HG02943 (cell line): ENCODE results near the gene CSNK2A1.
A peak's percentile ranks its signal among the peaks of the same experiment; 100 is the strongest.
"Not testable (repeated sequence)": the region's sequence is repeated elsewhere in the genome, so short reads cannot be mapped to it uniquely, and the experiment has no call there.

Experiments used
- ATAC-seq: cut with Tn5 transposase; IDR thresholded peaks from one replicate; pipeline ENCODE4 v1.9.1; 2021; ENCODE audit warnings: mild to moderate bottlenecking, low read depth, moderate library complexity; ENCODE audit not compliant: unreplicated experiment

The CSNK2A1 gene

DNA sequence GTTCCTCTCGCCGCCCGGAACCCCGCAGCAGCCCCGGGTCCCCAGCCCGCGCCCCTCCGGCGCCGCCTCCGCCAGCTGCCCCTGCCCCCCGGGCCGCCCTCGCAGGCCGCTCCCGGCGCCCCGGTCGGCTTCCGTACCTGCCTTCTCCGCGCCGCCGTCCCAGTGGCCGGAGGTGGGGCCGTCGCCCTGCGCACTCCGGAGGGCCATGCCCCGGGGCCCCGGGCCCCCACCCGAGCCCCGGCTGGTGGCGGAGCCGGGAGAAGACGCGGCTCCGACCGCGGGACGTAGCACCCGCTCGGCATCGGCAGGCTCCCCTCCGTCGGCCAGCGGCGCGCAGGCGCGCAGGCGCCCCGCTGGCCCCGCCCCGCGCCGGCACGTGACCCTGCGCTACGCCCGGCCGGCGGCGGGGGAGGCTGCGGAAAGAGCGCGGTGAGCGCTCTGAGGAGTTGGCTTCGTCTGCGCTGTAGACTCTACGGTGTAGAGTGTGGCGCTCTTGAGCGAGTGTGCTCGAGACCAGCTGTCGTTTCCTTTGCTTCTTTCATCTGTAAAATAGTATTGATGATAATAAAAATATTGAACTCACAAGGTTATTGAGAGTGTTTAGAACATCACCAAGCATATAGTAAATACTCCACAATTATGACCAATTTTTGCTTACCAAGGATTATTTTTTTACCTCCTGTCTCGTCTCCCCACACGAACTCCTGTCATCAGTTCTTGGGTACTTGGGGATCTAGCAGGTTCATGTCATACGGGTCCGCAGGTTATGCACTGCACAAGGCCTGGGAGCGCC lies 81.2 kb downstream of the CSNK2A1 start, which contains the start of gene TBC1D20:
Gene TBC1D20 (minus strand): TSS at position 335 of the 793 bp plus-strand sequence. CDS start 128 bp downstream, at position 207.
- peak; percentile 83 for ATAC-seq

DNA sequence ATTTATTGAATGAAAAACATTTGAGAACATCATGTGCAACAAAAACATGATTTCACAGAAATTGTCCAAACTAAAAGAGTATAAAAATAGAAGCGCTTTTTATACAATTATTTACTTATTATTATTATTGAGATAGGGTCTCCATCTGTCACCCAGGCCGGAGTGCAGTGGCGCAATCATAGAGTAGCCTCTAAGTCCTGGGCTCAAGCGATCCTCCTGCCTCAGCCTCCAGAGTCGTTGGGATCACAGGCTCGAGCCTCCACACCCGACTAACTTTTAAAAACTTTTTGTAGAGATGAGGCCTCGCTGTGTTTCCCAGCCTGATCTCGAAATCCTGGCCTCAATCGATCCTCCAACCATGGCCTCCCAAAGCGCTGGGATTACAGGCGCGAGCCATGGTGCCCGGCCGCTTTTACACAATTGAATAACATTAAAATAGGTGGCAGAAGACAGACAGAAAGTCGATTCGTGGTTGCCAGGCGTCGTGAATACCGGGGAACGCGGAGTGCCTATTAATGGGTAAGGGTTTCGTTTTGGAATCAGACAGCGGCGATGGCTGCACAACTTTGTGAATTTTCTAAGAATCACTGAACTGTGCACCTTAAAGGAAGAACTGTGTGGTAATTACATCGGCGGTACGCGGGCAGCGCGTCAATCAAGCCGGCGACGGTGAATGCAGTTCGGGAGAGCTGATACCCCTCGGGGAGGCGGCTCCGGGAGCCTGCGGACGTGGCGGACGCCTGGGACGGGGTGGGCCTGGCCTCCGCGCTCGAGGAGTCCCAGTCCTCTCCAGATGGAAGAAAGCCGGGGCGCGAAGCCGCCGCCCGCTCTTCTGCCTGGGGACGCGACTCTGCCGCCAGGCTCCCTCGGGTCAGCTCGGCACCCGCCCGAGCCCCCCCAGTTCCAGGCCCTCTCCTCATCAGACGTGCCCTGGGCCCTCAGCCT lies 82.1 kb downstream of the CSNK2A1 start:
- peak; percentile 42 for ATAC-seq

DNA sequence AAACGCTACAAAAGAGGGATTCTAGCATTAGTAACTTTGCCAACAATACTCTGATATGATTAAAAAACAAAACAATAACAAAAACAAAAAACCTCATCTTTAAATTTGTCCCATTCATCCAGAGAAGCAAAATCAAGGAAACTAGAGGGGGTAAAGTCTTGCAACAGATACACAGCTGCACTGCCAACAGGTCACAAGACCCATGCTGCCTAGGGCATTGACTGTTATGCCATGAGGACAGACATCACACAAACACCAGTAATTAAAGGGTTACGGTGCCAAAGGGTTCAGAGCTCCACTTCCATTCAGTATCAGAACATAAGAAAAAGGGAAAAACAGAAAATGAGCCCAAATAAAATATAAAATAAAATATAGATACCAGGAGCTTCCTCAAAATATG lies 82.9 kb downstream of the CSNK2A1 start:
- ATAC-seq = no peak

DNA sequence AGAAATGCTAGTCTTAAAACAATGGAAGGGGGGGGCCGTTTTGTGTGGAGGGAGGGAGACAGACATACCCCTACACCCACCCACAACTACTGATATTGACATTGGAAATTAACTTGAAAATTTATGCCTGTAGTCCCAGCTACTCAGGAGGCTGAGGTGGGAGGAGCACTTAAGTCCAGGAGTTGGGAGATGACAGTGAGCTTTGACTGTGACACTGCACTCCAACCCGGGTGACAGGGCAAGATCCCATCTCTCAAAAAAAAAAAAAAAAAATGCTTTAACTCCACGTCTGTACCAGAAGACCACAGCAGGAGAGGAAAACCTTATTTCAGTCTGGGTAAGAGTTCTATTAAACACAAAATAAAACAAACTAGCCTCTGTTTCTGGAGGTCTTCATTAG lies 83.4 kb downstream of the CSNK2A1 start:
- ATAC-seq = no peak

DNA sequence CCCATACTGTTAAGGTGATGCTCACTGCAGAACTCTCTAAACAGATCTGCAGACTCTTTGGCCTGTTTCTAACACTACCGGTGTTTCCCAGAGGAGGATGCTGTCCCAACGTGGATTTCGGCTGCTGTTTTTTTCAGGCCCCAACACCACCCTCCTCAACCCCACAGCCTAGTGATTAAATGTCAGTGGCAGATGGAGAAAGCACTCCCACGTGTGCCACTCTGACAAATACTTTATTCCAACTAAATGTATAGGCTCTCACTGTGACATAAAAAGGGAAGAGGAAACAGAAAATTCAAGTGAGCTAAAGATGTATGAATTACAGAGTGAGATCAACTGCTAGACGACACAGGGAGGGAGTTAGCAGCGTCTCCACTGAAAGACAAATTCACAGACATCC lies 84.8 kb downstream of the CSNK2A1 start:
- ATAC-seq = no peak

DNA sequence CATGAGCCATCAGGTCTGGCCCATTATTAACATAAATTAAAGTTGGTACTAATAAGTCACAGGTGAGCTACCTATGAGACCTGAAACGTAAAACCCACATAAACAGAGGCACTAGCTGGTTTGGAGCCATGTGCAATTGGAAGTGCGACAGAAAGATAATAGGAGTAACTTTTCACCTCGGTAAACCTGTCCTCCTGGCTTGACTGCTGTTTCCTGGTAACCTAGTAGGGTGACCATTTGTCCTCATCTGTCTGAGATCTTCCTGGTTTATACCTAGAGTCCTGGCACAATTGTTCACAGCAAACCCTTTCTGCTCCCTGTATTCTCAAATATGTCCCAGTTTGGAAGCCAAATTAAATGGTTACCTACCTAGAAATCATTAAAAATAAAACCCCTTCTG lies 88.6 kb downstream of the CSNK2A1 start:
- no peak for ATAC-seq

DNA sequence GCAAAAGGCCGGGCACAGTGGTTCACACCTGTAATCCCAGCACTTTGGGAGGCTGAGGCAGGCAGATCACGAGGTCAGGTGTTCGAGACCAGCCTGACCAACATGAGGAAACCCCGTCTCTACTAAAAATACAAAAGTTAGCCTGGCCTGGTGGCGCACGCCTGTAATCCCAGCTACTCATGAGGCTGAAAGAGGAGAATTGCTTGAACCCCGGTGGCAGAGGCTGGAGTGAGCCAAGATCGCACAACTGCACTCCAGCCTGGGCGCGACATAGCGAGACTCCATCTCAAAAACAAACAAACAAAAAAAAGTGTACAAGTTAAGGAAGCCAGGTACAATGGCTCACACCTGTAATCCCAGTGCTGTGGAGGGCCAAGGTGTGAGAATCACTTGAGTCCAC lies 91.6 kb downstream of the CSNK2A1 start:
- ATAC-seq = not testable (repeated sequence)

DNA sequence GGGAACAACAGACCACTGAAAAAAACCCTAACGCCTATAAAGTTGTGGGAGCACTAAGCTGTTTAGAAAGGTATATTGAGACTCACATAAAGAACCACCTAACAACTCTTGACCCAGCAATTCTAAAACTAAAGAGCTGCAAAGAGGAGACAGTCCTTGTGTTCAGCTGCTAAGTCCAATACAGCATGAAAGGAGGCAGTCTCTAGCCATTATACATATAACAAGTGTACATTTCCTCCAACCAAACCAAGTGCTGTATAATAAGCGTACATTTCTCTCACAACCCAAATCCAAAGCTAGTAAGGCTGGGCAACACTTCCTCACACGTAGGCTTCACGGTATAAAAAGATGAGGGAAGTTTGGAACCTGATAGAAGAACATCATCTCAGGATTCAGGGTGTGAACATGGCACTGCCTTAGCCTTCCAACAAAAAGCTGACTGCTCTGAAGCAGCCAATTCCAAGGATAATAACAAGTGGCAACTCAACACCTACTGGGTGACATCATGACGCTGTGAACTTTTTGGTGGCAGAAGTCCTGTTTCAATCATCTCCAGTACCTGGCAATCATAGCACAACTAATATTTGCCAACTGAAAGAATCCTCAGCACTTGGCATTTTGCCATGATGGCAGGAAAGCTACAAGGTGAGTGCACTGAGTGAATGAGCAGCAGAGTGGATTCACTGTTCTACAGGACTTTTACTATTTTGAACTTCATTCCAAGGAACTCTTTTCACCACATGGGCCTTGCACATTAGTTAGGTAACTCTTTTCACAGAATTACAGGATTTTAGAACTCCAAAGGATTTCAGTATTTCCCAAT lies 97.9 kb downstream of the CSNK2A1 start:
- no peak for ATAC-seq

DNA sequence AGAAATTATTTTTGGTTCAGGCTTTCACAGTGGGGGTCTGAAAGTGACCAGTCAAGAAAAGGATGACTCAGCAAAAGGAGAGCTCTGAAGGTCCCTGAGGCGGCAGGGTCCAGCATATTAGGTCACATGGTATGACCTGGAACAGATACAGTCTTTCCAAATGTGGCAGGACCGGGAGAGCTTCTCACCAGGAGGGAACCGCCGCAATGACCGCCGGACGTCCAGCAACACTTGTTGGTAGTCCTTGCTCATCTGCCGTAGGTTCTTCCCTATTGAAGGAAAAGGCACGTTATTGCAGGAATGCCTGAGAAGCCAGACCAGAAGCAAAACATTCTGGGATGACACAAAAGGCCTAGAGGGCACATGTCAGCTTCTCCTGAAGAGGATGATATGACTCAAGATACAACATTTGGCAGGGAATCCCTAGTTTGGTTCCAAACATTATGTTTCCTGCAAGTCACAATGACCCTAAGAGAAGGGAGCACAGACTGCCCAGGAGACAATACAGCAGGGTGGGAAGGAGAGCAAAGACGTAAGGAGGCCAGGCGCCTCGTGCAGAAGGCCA lies 98.6 kb downstream of the CSNK2A1 start:
- no peak for ATAC-seq

DNA sequence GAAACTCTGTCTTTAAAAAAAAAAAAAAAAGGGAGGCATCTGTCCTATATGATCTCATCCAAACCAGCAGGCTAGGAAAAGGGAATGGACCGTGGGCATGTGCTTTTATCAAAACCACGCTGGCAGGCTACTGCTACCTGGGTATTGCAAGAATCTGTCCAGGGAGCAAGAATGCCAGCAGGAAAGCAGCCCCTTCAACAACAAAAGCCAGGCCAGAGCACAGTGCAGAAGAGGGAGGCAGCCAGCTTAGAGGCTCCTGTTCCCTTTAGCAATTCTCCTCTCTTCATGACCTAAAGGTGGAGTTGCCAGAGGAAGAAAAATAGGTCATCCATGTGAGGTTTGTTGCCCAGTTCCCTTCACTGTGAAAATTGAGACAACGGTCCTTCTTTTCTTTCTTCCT lies 99.5 kb downstream of the CSNK2A1 start:
- no peak for ATAC-seq

DNA sequence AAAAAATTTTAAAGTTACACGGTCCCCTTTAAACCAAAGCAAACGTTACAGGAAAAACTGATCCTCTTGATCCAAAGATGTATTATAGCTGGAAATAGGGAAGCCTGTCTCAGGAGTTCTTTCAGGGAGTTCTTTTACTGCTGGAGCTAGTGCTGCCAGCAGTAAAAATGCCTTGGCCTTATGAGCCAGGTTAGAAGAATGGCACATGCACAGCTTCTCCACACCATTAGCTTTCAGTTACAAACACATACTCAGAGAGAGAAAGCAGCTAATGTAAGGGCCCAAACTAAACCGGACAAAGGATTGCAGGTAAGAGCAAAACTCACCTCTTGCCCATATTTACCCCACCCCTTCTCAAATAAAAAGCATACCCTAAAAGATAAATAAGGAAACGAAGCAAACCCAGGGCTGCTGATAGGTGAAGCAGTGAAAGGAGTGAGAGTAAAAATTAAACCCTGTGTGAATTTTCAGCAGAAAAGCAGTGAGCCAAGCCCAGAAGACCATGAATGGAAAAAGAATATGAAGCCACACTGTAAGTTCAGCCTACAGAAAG lies 100.3 kb downstream of the CSNK2A1 start:
- no peak for ATAC-seq

DNA sequence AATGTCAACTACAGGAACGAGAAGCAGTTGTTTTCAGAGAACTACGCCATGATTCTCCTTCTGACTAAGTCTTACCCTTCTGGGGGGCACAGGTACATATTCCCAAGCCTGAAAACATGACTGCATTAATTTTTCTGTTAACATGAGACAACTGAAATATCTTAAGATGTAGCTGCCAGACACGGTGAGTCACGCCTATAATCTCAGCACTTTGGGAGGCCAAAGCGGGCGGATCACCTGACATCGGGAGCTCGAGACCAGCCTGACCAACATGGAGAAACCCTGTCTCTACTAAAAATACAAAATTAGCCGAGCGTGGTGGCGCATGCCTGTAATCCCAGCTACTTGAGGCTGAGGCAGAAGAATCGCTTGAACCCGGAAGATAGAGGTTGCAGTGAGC lies 103.0 kb downstream of the CSNK2A1 start:
- ATAC-seq = no peak

DNA sequence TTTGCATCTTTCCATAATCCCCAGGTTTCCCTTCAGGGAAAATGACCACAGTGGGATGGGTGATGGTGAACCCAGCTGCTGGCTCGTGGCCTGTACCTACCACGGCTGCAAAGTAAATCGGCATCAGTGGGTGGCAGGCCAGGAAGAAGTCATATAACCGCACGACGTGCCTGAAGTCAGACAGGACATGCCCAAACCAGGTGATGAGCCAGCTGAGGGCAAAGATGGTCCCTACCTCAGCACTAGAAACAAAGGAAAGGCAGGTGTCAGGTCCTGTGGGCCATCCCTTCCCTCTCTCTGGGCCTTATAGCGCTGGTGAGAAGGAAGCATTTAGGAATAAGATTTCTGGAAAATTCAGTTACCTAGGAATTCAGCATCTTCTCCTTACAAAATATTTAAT lies 103.4 kb downstream of the CSNK2A1 start:
- ATAC-seq = no peak

DNA sequence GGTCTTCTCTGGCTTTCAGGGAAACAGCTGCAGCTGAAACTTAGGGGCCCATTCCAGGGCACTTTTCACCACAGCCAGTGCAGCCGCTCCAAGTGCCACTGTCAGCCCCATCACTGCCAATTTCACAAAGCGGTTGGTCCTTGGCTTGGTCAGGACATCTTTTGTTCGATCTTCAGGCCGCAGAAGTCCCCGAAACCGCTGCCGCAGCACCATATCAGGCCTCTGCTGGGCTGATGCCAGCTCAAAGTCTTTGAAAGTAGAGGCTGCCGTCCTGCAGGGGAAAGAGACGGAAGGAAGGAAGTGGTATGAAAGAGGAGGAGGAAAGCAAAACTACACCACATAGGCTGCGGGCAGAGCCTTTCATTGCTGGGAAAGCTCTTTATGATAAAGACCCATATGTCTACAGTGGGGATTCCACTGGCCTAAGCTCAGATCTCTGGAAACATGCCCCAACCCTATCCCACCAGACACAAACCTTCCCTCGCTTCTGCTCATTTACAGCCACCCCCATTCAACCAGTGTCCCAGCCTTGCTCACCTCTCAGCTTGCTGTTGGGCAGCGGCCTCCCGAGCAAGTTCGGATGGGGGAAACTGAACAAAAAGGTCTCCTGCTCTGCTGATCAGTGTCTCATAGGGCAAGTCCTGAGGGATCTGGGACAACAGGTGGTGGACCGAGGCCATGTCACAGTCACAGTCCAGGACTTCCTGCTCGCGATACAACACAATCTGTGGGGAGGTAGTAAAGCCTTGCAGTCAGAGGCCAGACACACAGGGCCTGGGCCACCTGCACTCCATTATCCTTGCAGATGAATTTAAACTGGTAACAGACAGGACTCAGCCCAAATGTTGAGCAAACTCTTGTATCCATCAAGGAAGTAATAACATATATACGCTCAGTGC lies 104.8 kb downstream of the CSNK2A1 start:
- no peak for ATAC-seq

DNA sequence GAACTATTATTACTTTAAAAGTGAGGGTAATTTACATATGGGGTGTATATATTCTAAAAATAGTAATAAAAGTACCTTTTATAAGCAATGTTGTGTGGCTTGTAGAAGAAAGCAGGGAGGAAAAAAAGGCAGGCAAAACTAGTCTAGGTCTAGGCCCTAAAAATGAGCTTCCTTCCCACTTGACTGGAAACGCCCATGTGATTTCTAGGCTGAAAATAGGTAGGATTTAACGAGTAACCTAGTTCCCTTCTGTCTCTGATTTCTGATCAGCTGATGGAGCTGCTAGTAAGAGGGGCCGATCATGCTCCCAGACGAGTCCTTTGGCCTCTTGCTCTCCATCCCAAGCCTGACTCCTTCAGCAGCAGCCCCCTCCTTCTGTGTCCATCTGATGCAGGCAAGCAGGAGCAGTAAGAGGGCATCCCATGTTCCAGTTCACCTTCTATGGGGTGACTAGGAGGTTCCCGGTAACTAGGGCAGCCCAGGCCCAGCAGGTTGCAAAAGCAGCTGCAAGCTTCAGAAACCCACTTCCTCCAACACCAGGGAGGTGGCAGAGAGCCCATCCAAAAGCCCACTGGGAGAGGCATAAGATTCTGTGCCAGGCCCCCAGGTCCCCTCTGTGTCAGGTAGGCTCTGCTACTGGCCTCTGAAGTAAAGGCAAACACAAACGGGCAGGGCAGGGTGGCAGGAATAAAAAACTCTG lies 105.7 kb downstream of the CSNK2A1 start:
- ATAC-seq = no peak

DNA sequence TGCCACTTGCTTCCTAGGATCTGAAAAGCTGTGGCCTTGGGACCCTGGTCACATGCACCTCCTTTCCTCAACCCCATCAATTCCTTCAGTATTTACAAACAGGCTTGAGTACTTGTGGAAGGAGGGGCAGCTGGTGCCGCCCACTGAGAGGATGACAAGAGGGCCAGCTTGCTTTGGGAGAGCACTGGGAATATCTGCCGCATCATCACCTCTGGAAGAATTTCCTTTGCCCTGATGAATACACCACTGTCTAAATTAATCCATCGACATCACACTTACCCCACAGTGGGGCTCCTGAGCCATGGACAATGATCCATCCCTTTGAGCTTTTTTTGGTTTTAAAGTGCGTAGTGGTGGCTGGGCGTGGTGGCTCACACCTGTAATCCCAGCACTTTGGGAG lies 107.1 kb downstream of the CSNK2A1 start:
- ATAC-seq = no peak

DNA sequence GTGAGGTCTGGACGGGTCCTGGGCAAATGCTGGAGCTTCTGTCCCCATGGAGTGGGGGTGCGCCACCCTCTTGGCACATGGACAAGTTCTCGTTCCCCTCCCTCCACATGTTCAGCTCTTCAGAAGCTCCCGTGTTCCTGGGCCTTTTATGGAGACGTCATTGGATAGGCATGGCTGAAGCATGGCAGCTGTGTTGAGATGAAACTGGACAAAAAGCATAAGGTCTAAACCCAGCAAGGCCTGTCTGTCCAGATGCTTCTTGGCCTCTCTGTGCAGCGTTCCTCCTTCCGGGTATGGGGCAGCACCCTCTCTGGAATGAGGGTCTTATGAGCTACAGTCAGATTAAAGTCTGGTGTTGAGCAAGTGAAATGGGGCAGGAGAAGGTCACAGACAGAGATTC lies 108.0 kb downstream of the CSNK2A1 start:
- no peak for ATAC-seq

DNA sequence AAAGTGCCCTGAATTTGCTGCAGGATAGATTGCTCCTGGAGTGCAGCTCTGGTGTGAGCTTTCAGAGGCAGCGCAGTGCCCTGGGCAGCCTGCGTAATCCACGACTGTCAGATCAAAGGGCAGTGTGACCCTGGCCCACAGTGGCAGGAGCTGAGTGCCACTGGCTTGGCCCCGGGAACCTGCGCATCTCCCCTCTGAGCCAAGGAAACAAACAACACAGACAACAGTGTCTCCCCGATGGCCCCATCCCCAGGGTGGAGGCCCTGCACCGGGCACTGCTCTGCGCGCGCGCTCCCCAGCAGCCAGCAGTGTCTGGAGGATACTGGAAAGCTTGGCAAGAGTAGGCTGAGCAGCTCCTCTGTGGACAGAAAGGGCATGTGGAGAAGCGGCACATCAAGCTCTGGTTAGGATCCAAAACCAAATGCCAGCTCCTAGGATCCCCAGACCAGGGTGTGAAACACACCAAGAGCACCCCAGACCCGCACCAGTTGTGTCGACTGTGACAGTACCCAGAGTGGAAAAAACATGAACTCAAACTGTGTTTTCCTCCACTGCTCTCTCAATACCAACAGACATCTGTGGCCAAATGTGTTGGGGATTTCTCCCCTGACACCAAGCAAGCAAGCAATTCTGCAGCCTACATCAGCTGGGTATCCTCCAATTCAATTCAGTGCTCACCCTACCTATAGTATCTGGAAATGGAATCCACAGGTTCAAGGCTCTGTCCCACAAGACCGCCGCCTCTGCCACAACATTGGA lies 108.8 kb downstream of the CSNK2A1 start:
- no peak for ATAC-seq
